Stimulated activated CD8-positive, alpha-beta memory T cell treated with anti-CD3 and anti-CD28 coated beads, Interleukin-12 subunit alpha, Interleukin-12 subunit beta, amount 100 ng/mL, for 24 hours (primary cell): ENCODE measurements around the gene LTBP2.

Experiments
- DNase-seq: peaks from one replicate; pipeline ENCODE4 v3.0.0-alpha.2; 2020; ENCODE audit errors: extremely low read depth

LTBP2 gene

GRCh38 chr14:74591394-74591793, 20.6 kb downstream of the LTBP2 start:
- no peak for DNase-seq

- DNase-seq: no peak
Measured at GRCh38 chr14:74589291-74589879, 22.7 kb downstream of the LTBP2 start.

- DNase-seq: no peak
Measured at GRCh38 chr14:74587363-74587707, 24.7 kb downstream of the LTBP2 start.

- no peak for DNase-seq
Measured at GRCh38 chr14:74586681-74587362, 25.2 kb downstream of the LTBP2 start.

- no peak for DNase-seq
Measured at GRCh38 chr14:74585406-74586335, 26.4 kb downstream of the LTBP2 start.

GRCh38 chr14:74584951-74585350, 27.1 kb downstream of the LTBP2 start:
- DNase-seq: no peak

GRCh38 chr14:74583689-74584434, 28.2 kb downstream of the LTBP2 start:
- DNase-seq: no peak

- DNase-seq: no peak
Measured at GRCh38 chr14:74582910-74583581, 29.0 kb downstream of the LTBP2 start.

- DNase-seq: no peak
Measured at GRCh38 chr14:74580275-74580672, 31.8 kb downstream of the LTBP2 start.

GRCh38 chr14:74579447-74580274, 32.4 kb downstream of the LTBP2 start:
- DNase-seq: no peak

- no peak for DNase-seq
Measured at GRCh38 chr14:74578479-74578878, 33.6 kb downstream of the LTBP2 start.

- DNase-seq: no peak
Measured at GRCh38 chr14:74577948-74578275, 34.1 kb downstream of the LTBP2 start.

- DNase-seq: no peak
Measured at GRCh38 chr14:74577247-74577947, 34.6 kb downstream of the LTBP2 start.

- DNase-seq: no peak
Measured at GRCh38 chr14:74575936-74576335, 36.1 kb downstream of the LTBP2 start.

GRCh38 chr14:74575507-74575906, 36.5 kb downstream of the LTBP2 start:
- no peak for DNase-seq

GRCh38 chr14:74574706-74575105, 37.3 kb downstream of the LTBP2 start:
- DNase-seq: no peak

- no peak for DNase-seq
Measured at GRCh38 chr14:74574090-74574433, 38.0 kb downstream of the LTBP2 start.

GRCh38 chr14:74573421-74574089, 38.5 kb downstream of the LTBP2 start:
- no peak for DNase-seq

GRCh38 chr14:74572726-74573301, 39.2 kb downstream of the LTBP2 start:
- no peak for DNase-seq
